NT2/D1 (cell line): ENCODE results near the gene OGFR.
A peak's percentile ranks its signal among the peaks of the same experiment; 100 is the strongest.

ENCODE experiments used
- DNase-seq: peaks from one replicate; pipeline ENCODE4 v3.0.0-alpha.2; 2011; ENCODE audit warnings: low read depth, low spot score
- H3K27me3 ChIP-seq: 2 replicates; pipeline ENCODE4 v1.6.0; 2011; ENCODE audit warnings: mild to moderate bottlenecking; ENCODE audit not compliant: insufficient read length, insufficient read depth
- H3K36me3 ChIP-seq: 2 replicates; pipeline ENCODE4 v1.6.1; 2011; ENCODE audit warnings: mild to moderate bottlenecking, low read length, mixed read lengths; ENCODE audit not compliant: insufficient read depth, insufficient read length
- H3K4me1 ChIP-seq: 2 replicates; pipeline ENCODE4 v1.5.1; 2011; ENCODE audit not compliant: insufficient read depth, insufficient read length
- H3K4me3 ChIP-seq: 2 replicates; pipeline ENCODE4 v1.5.1; 2011; ENCODE audit warnings: low read depth; ENCODE audit not compliant: insufficient read length
- H3K9ac ChIP-seq: 2 replicates; pipeline ENCODE4 v1.6.0; 2011; ENCODE audit warnings: low read depth; ENCODE audit not compliant: insufficient read length
- H3K9me3 ChIP-seq: 2 replicates; pipeline ENCODE4 v1.5.1; 2011; ENCODE audit warnings: mild to moderate bottlenecking, low read length; ENCODE audit not compliant: insufficient read depth
- SUZ12 ChIP-seq: IDR thresholded peaks from 2 replicates; pipeline ENCODE4 v1.6.1; 2011; ENCODE audit not compliant: insufficient read length, insufficient read depth; ENCODE audit errors: extremely low read depth
- YY1 ChIP-seq: IDR thresholded peaks from 2 replicates; pipeline ENCODE4 v1.6.1; 2011; ENCODE audit not compliant: insufficient read length, insufficient read depth
- ZNF274 ChIP-seq: IDR thresholded peaks from 2 replicates; pipeline ENCODE4 v1.6.1; 2011; ENCODE audit warnings: mild to moderate bottlenecking, low read depth, low read length

The OGFR gene

DNA sequence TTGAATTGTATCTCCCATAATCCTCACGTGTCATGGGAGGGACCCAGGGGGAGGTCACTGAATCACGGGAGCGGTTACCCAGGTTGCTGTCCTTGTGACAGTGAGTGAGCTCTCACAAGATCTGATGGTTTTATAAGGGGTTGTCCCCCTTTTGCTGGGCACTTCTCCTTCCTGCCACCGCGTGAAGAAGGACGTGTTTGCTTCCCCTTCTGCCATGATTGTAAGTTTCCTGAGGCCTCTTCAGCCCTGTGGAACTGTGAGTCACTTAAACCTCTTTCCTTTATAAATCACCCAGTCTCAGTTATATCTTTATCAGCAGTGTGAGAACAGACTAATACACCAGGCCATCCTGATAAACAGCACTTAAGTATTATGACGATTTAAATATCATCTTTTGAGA is 17.3 kb upstream of the OGFR start:
- Histone ChIP-seq H3K9ac (no peak overlapping the region), H3K4me1 (peaks cover 15% of the 10 kb centered on the region), H3K27me3 (peaks cover 11% of the 10 kb centered on the region), H3K4me3 (no peak overlapping the region), H3K36me3 (no peaks in the 10 kb centered on the region), H3K9me3 (no peaks in the 10 kb centered on the region)
- TF ChIP-seq ZNF274 (no peak), SUZ12 (no peak), YY1 (no peak)
- DNase-seq, result no peak

DNA sequence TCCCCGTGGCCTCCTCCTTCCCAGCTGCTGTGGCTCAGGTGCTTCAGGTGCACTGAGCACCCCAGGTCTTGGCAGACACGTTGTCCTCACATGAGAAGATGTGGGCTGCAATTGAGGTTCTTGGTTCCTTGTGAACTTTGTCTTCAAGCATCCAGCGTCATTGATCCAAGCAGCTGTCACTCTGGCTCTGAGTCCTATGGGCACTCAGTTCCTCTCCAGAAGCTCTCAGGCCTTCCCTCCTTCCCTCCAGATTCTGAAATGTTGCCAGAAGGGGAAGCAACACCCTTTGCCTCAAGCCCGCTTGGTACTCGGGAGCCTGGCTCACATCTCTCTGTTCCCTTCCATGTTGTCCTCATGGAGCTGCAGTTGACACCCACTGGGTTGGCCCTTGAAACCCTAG is 16.8 kb upstream of the OGFR start:
- Histone ChIP-seq H3K4me3 (no peak overlapping the region), H3K9me3 (no peaks in the 10 kb centered on the region), H3K36me3 (no peaks in the 10 kb centered on the region), H3K9ac (no peak overlapping the region), H3K27me3 (peaks cover 16% of the 10 kb centered on the region), H3K4me1 (peaks cover 14% of the 10 kb centered on the region)
- DNase-seq, result no peak
- no peak for TF ChIP-seq YY1
- no peak for TF ChIP-seq ZNF274
- no peak for TF ChIP-seq SUZ12

DNA sequence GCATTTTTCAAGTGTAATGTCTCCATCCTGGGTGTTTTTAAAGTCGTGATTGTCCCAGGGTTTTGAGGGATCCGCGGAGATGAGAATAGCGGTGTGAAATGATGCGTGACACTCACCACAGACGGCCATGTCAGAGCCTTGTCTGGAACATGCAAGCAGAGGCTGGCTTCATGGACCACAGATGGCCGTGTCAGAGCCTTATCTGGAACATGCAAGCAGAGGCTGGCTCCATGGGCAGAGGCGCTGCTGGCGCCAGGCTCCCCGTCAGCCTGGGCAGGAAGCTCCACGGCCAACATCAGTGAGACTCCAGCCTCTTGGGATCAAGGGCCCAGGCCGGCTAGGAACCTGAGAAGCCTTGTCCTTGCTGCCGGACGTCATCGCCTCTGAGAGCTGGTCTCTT is 16.0 kb upstream of the OGFR start:
- no peak for DNase-seq
- Histone ChIP-seq H3K4me3 (no peak overlapping the region), H3K4me1 (peaks cover 20% of the 10 kb centered on the region), H3K9ac (no peak overlapping the region), H3K27me3 (peaks cover 23% of the 10 kb centered on the region), H3K9me3 (no peaks in the 10 kb centered on the region), H3K36me3 (no peaks in the 10 kb centered on the region)
- no peak for TF ChIP-seq SUZ12
- no peak for TF ChIP-seq YY1
- no peak for TF ChIP-seq ZNF274

DNA sequence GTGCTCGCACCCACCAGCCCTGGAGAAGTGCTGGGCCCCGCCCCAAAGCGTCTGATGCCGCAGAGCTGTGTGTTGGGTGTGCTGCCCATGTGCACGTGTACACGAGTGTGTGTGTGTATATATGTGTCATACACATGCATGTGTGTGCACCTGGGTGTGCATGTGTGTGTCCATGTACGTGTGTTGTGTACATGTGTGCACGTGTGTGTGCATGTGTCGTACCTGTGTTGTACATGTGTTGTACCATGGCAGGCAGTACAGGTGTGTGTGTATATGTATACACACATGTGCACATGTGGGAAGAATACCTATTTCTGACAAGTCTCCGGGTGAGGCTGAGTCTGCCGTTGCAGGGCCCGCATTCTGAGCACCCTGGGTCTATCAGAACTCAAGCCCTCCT is 14.6 kb upstream of the OGFR start:
- H3K4me1 ChIP-seq, result peaks cover 22% of the 10 kb centered on the region
- TF ChIP-seq SUZ12 (no peak), YY1 (no peak), ZNF274 (no peak)
- H3K27me3 ChIP-seq, result peaks cover 30% of the 10 kb centered on the region
- H3K4me3 ChIP-seq, result no peak overlapping the region
- H3K9ac ChIP-seq, result no peak overlapping the region
- H3K36me3 ChIP-seq, result no peaks in the 10 kb centered on the region
- DNase-seq, result no peak
- H3K9me3 ChIP-seq, result no peaks in the 10 kb centered on the region

DNA sequence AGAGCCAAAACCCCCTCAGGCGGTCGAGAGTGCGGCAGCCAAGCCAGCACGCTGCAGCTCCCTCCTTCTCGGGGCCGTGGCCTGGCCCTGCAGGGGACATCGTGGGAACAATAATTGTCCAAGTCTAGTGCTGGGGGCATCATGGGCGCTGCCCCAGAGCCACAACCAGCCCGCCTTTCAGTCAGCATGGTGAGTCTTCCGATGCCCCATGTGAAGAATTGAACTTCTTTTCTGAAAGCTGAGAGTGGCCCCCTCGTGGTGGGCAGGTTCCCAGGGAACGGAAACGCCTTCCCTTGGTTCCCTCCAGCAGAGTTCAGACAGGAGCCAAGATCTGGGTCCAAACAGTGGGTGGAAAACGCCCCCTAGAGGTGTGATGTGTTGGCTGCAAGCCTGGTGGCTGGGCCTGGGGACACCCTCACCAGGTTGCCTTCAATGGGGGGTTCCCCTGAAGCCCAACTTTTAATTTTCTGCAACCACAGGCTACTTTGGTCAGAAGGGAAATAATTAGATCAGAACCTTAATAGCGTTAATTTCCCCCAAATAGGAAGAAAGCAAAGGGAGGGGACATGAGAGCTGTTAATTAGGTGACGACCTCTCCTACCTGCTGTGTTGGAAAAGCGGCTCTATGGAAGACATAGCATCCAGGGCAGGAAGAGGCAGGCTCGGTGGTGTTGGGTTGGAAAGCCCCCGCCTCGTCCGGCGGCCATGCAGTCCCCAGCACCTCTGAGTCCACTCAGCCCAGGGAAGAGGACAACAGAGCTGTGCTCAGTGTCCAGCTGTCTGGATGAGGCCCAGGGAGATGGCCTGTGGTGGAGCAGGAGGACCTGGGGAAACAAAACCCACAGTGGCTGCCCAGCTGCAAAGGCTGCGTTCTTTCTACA is 13.1 kb upstream of the OGFR start:
- Histone ChIP-seq H3K9ac (no peak overlapping the region), H3K4me3 (peak overlapping the region; percentile 3)

DNA sequence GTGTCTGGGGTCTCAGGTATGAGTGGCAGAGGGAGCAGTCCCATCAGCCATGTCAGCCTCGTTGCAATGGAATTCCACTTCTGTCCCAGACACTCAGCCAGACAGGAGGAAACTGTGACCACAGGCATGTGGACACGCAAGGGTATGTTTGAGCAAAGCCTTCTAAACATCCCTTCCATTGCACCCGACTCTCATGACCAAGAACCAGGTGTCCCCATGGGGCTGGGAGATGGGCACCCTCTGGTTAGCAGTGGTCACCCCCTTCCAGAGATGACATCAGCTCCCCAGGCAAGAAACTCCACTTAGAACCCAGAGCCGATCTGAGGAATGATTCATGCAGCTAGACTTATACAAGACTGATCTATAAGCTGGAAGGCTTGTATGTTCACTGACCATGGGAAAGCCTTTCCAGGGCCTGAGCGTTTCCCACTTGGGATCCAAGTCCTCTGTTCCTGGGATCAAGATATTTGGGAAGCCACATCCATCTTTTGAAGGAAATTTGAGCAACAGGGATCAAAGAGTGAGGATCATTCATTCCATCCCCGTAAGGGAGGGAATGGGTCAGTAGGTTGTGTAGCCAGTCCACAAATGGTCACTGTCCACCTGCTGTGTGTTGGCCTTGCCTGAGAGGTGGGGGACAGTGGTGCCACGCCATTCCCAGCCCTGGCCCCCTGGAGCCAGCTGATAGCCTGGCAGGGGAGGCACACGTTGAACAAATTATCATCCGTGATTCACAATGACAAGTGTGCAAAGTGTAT is 12.3 kb upstream of the OGFR start:
- peaks cover 19% of the 10 kb centered on the region for H3K4me1 ChIP-seq
- DNase-seq, result no peak
- H3K9ac ChIP-seq, result no peak overlapping the region
- peaks cover 4% of the 10 kb centered on the region for H3K36me3 ChIP-seq
- H3K9me3 ChIP-seq, result no peaks in the 10 kb centered on the region
- peaks cover 30% of the 10 kb centered on the region for H3K27me3 ChIP-seq
- H3K4me3 ChIP-seq, result no peak overlapping the region
- TF ChIP-seq ZNF274, result no peak
- no peak for TF ChIP-seq YY1
- TF ChIP-seq SUZ12, result no peak

More for the DNA sequence above, 13.1 kb upstream of the OGFR start:
- Histone ChIP-seq H3K4me1 (peaks cover 16% of the 10 kb centered on the region), H3K36me3 (no peaks in the 10 kb centered on the region), H3K27me3 (peaks cover 30% of the 10 kb centered on the region), H3K9me3 (no peaks in the 10 kb centered on the region)
- DNase-seq, result peak; percentile 93
- TF ChIP-seq YY1 (no peak), SUZ12 (no peak), ZNF274 (no peak)

DNA sequence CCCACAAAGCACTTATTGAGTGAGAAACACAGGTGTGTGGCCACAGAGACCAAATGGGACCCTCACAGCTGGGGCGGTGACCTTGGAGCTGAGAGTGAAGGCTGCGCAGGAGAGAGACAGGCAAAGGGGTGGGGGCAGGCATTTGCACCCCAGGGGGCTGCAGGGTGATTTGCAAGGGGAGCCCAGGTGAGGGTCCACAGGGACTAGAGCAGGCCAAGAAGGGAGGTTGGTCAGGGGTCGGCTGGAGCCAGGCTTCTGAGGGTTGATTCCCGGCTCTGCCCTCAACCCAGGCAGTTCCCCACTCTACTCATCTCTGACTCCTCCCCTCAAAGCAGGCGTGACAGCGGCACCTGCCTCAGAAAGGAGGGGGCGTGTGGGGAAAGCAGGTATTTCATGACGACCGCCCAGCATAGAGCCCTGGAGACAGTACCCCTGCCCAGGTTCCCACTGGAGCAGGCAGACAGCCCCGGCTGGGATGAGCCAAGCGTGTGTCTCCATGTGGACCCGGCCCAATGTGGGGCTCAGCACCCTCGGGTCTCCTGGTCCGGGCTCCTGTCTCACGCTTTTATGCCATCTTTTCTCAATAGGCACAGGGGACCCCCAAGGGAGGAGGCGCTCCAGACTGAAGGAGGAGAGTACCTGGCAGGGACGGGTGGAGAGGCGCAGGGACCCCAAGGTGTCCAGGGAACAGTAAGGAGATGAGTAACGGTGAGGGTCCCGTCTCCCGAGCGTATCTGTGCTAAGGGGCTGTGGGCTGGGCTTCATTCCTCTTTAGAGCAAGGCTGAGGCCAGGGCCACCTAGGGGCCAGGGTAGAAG is 11.5 kb upstream of the OGFR start:
- H3K9me3 ChIP-seq, result no peaks in the 10 kb centered on the region
- H3K4me1 ChIP-seq, result peaks cover 25% of the 10 kb centered on the region
- H3K4me3 ChIP-seq, result no peak overlapping the region
- peaks cover 12% of the 10 kb centered on the region for H3K36me3 ChIP-seq
- no peak for DNase-seq
- peak overlapping the region; percentile 68 for H3K9ac ChIP-seq
- TF ChIP-seq ZNF274 (no peak), YY1 (no peak), SUZ12 (no peak)
- H3K27me3 ChIP-seq, result peaks cover 24% of the 10 kb centered on the region
